NCI-H1417 treated with DMSO at 0.1 percent for 48 hours (cell line): ENCODE measurements around the gene FBRSL1.

Source experiments
- DNase-seq: peaks from one replicate; lab custom pipeline; 2025; lab: John Stamatoyannopoulos, UW

The FBRSL1 gene

GRCh38 chr12:132496710-132497109, 6.8 kb downstream of the FBRSL1 start:
- no peak for DNase-seq

DNA sequence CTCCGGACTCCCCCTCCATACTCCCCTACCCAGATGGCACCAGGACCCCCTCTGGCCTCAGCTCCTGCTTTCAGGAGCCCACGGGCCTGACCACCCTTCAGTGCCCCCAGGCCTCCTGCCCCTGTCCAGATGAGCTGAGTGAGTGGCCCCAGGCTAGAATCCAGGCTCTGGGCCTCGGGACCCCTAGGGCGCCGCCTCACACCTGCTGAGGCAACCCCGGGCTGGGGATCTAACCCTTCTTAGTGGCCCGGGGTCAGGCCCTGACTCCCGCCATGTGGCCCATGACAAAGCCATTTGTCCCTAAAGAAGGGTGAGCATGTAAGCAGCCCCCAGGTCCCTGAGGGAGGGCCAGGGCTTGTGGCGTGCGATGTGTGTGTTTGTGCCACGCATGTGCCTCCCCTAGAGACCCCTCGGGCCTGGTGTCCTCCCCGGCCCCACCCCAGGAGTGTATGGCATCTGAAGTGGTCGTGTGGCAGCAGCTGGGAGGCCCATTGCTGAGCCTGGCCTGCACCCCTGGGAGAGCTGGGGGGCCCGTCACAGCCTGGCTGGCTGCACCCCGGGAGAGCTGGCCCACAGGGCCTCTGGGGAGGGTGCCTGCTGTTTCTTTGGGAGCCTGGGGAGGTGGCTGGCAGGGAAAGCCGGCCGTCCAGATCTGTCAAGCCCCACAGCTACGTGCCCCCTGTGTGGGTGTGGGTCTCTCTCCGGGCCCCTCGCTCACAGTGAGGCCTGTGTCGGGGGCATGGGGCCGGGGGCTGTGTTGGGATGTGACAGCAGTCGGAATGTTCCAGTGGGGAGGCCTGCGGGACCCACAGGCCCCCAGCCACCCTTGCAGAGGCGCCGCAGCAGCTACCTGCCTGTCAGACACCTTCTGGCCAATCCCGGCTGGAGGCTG, 7.8 kb downstream of the FBRSL1 start:
- no peak for DNase-seq

DNA sequence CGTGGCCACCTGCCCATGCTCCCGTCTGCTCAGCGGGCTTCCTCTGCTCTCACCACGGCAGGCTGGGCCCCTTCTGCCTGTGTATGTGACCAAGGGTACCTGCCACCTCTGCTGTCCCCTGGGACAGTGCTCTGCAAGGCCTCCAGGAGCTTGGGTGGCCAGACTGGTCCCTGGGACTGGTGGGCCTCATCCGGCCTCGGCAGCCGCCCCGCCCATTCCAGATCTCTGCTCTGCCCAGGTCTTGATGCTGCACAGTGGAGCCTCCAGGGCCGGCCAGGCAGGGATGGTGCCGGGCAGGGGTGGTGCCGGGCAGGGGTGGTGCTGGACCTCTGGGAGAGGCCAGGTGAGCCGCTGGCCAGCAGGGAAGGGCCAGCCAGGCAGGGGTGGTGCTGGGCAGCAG, 9.0 kb downstream of the FBRSL1 start:
- DNase-seq = no peak

DNA sequence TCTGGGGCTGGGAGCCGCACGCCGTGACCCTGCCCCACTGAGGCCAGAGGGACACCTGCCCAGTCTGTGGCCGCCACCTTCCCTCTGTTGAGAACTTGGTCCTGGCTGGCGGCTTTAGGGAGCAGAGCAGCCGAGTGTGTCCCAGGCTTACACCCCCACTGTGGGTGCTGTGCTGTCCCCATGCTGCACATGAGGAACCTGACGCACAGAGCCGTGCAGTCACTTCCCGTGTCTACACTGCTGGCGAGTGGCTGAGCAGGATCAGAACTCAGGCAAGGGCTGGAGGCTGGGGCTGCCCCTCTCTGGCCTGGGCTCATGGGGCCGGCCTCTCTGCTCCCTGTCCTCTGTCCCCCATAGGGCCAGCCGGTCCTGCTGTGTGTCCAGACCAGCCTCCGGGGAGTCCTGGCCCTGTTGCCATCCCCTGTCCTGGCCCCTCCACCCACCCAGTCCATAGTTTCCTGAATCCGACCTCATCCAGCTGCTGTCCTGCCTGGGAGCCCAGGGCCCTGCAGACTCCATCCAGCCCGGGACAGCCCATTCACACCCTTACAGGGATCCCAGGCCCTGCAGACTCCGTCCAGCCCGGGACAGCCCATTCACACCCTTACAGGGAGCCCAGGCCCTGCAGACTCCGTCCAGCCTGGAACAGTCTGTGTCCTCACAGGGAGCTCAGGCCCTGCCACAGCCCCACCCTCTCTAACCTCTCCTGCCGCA, 10.3 kb downstream of the FBRSL1 start:
- no peak for DNase-seq

DNA sequence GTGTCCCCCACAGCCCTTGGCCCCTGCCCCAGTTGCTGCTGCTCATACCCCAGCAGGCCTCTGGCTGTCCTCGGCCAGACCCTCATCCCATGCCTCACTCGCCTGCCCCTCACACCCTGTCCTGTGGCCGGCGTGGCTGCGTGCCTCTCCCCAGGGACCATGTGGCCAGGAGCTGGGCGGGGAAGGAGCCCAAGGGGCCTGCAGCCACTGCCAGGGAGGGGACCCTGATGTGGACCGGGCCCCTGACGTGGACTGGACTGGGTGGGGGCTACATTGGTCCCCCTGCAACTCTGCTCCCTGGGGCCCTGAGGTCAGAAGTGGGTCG, 10.9 kb downstream of the FBRSL1 start:
- no peak for DNase-seq

- no peak for DNase-seq
Observed at GRCh38 chr12:132501204-132501940, 11.4 kb downstream of the FBRSL1 start.

DNA sequence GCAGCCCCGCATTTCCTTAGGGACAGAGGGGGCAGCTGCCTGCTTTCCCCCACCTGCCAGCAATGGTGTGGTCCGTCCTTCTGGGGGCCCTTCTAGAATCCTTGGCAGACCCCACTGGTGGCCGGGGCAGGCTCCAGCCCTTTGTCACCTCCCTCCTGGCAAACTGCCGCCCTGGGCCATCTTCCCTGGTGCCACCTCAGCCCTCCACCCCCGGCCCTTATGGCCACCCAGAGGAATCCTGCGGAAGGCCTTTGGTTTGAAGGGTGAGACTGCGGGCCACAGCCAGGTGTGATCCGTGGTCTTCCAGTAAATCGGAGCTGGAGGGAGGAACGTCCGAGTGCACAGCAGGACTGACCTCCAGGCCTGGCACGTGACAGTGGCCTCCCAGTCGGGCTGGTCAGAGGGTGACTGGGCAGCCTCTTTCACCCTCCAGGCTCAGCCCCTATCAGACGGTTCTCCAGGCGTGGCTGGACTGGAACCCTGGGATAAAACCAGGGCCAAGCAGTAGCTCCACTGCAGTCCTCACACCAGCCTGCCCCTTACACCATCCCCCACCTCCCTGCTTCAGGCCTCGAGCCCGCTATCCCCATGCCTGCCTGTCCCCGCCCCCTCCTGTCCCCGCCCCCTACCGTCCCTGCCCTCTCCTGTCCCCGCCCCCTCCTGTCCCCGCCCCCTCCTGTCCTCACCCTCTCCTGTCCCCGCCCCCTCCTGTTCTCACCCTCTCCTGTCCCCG, 12.4 kb downstream of the FBRSL1 start:
- no peak for DNase-seq

- no peak for DNase-seq
Observed at GRCh38 chr12:132502882-132503193, 12.9 kb downstream of the FBRSL1 start.

- DNase-seq = no peak
Observed at GRCh38 chr12:132503618-132504204, 13.8 kb downstream of the FBRSL1 start.

GRCh38 chr12:132505105-132505851, 15.3 kb downstream of the FBRSL1 start:
- no peak for DNase-seq

DNA sequence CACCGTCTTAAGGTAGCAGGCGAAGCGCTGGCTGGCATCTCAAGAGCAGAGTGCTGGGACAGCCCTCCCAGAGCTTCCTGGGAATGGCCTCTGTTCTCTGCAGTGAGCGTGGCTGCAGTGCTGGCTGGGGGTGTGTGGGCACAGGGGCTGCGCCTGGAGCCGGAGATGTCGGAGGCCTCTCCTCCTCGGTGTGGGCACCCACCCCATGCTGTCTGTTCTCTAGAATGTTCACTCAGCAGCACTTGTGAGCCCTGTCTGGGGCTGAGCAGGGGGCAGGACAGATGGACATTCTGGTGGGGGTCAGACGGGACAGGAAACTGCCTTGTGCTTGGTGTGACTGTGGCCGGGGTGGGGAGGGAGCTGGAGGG, 15.9 kb downstream of the FBRSL1 start:
- no peak for DNase-seq

DNA sequence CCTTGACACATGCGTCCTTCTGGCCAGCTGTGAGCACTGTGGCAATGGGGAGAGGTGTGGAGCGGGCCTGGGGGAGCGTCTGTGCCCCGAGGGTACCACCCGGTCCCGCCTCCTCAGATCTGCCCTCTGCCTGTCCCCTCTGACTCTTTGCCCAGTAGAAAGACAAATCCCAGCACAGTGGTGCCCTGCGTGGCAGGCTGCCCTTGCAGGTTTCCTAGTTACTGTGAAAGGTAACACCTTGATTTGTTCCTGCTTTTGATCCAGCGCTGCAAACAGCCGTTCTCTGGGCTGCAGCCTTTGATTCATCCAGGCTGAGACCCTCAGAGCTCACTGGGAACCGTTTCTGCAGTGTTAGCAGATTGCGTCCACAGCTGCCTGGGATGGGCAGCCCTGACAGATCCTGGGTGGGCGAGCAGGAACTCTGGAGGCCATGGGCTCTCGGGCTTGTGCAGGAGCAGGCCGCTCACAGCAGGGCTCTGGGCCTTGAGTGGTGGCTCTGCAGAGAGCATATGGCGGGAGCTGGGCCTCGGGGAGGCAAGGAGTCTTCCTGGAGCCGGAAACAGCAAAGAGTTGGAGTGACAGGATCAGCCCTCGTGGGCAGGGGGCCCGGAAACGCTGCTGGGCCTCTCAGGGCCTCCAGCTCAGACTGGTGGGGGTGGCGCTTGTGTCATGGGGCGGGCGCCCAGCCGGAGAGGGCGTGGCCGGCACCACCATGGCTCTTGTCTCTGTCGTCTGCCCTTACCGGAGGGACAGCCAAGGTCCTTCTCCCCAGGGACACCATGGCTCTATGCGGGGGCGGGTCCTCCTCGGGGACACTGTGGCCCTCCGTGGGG, 16.6 kb downstream of the FBRSL1 start:
- DNase-seq = no peak

GRCh38 chr12:132507161-132507538, 17.2 kb downstream of the FBRSL1 start:
- no peak for DNase-seq

- DNase-seq = no peak
Observed at GRCh38 chr12:132507656-132508490, 17.9 kb downstream of the FBRSL1 start.

DNA sequence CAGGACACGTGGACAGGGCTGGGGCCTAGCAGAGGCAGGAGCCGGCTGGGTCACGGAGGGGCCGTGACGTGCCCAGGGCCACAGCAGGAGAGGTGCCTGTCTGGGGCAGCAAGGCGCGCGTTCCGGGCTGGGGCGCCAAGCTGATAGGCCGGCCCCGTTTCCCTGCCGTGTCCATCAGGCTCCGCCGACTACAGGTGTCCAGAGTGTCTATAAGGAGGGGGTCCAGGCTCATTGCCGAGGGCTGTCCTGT, 18.5 kb downstream of the FBRSL1 start:
- DNase-seq = no peak

GRCh38 chr12:132508860-132509732, 19.1 kb downstream of the FBRSL1 start:
- DNase-seq = no peak

DNA sequence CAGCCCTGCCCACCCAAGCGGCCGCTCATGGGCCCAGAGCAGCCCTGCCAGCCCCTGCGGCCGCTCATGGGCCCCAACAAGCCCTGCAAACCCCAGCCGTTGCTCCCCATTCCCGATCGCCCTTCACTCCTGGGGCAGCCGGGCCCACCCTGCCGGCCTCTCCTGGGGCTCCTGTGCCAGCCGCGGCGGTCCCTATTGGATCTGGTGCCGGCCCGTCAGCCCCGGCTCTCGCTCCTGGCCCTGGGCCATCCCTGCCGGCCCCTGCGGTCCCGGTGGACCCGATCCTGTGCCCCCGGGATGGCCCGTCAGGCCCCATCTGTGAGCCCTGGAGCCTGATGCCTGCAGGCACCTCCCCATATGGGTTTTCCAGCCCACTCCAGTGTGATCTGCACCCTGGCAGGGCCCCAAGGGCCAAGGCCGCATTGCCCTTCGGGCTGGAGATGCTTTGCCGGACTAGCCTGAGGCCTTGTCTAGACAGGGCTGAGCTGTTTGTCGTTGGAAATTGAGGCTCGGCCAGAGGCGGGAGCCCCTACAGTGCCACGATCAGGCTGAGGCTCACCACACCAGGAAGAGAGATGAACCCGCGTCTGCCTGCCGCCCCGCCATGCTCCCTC, 20.3 kb downstream of the FBRSL1 start:
- DNase-seq = no peak

GRCh38 chr12:132510746-132511477, 21.0 kb downstream of the FBRSL1 start:
- no peak for DNase-seq
